ENCODE data around the gene UFM1. TPM values are rescaled to one million over a fixed set of nuclear protein-coding genes. Genes with fewer than 3 reads are reported as not detected.

UFM1 gene
- total and polyA plus RNA-seq, 10 donors, result 27.9 to 74.2 (median 50.9) TPM

DNA sequence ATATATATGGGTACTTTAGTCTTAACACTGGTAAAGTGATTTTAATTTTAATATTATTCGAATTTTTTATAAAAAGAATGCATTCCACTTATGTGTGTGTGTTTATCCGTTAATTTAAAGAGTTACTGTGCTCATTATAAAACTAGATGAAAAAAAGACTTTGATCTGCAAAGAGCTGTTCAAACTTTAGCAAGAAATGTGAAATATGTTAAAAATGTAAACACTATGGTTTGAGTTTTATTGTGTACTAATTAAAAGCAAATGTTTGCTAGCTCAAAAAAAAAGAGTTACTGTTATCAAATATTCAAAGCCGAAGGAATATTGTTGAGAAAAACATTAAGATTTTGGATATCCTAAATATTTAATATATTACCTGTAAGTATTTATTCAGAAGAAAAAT, 34.5 kb downstream of the UFM1 start:
- H3K4me1 ChIP-seq, result no peaks in the 10 kb centered on the region
- TF ChIP-seq, protein P1, sequence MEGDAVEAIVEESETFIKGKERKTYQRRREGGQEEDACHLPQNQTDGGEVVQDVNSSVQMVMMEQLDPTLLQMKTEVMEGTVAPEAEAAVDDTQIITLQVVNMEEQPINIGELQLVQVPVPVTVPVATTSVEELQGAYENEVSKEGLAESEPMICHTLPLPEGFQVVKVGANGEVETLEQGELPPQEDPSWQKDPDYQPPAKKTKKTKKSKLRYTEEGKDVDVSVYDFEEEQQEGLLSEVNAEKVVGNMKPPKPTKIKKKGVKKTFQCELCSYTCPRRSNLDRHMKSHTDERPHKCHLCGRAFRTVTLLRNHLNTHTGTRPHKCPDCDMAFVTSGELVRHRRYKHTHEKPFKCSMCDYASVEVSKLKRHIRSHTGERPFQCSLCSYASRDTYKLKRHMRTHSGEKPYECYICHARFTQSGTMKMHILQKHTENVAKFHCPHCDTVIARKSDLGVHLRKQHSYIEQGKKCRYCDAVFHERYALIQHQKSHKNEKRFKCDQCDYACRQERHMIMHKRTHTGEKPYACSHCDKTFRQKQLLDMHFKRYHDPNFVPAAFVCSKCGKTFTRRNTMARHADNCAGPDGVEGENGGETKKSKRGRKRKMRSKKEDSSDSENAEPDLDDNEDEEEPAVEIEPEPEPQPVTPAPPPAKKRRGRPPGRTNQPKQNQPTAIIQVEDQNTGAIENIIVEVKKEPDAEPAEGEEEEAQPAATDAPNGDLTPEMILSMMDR (IDR thresholded peaks at IDR 0.05 in 8 of 11, conservative IDR thresholded peaks at IDR 0.05 in 3 of 11), result no peak
- TF ChIP-seq POLR2AphosphoS5 (IDR thresholded peaks at IDR 0.05) (no peak), POLR2A (IDR thresholded peaks at IDR 0.05) (no peak)
- no peaks in the 10 kb centered on the region for H3K27me3 ChIP-seq (replicated peaks in 1 of 7)
- WGBS, 5 donors, result 74 to 87% (median 83%) methylated on average over 3 of the region's 3 CpGs
- no peak overlapping the region for H3K4me3 ChIP-seq
- DNase-seq, result no peak
- H3K36me3 ChIP-seq, result no peaks in the 10 kb centered on the region
- H3K9me3 ChIP-seq, result no peaks in the 10 kb centered on the region
- no peak overlapping the region for H3K27ac ChIP-seq
- intact Hi-C loops (cut with DNase I; ENCODE audit: low total_unique reads), result no loop called here

DNA sequence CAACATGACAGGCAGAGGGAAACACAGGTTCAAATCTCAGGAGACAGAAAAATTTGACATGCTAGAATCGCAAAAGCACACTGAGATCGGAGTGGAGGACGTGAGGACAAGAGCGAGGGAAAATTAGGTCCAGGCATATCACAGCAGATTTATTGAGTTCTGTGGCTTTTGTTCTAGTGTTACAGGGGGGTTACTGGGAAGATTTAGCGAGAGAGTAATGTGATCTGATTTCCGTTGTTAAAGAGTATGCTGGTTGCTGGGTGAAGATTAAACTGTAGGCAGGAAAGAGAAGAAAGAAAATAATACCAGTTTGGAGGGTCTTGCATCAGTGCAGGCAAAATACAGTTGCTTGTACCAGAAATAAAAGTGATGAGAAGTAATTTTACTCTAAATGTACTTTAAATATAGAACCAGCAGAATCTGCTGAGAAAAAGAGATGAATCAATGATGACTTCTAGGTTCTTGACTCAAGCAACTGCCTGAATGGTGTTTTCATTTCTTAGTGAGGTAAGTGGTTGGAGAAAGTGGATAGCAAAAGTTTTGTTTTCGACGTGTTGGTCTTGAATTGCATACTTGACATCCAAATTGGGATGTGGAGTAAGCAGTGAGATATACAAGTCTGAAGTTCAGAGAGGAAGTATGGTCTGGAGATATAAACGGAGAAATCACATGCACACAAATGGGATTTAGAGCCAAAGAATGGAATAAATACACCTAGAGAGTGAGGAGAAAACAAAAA, 35.7 kb downstream of the UFM1 start:
- intact Hi-C loops (cut with DNase I; ENCODE audit: low total_unique reads), result no loop called here
- Histone ChIP-seq H3K9me3 (peaks cover 0 to 2% (median 0%) of the 10 kb centered on the region in 8 donors), H3K27ac (no peak overlapping the region), H3K4me1 (no peaks in the 10 kb centered on the region), H3K27me3 (replicated peaks in 1 of 7) (no peaks in the 10 kb centered on the region), H3K36me3 (no peaks in the 10 kb centered on the region), H3K4me3 (no peak overlapping the region)
- DNase-seq, result no peak
- TF ChIP-seq POLR2A (IDR thresholded peaks at IDR 0.05) (no peak), POLR2AphosphoS5 (IDR thresholded peaks at IDR 0.05) (no peak)
- TF ChIP-seq, protein P1 (IDR thresholded peaks at IDR 0.05 in 8 of 11, conservative IDR thresholded peaks at IDR 0.05 in 3 of 11), result no peak
- WGBS, 5 donors, result 59 to 68% (median 63%) methylated on average over 9 of the region's 9 CpGs

DNA sequence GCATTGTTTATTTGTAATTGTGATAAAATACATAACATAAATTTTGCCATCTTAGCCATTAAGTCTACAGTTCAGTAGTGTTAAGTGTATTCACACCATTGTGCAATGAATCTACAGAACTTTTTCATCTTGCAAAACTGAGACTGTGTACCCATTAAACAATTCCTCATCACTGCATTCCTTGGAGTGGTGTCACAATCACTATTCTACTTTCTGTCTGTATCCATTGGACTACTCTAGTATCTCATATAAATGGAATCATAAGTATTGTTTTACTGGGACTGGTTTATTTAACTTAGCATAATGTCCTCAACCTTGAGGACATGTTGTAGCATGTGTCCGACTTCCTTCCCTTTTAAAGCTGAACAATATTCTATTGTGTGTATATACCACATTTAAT, 36.8 kb downstream of the UFM1 start:
- TF ChIP-seq POLR2AphosphoS5 (IDR thresholded peaks at IDR 0.05), result no peak
- TF ChIP-seq, protein P1 (IDR thresholded peaks at IDR 0.05 in 8 of 11, conservative IDR thresholded peaks at IDR 0.05 in 3 of 11), result no peak
- TF ChIP-seq POLR2A (IDR thresholded peaks at IDR 0.05), result no peak
- no peaks in the 10 kb centered on the region for H3K4me1 ChIP-seq
- intact Hi-C loops (cut with DNase I; ENCODE audit: low total_unique reads), result no loop called here
- H3K27me3 ChIP-seq (replicated peaks in 1 of 7), result no peaks in the 10 kb centered on the region
- H3K36me3 ChIP-seq, result no peaks in the 10 kb centered on the region
- DNase-seq, result no peak
- no peak overlapping the region for H3K4me3 ChIP-seq
- H3K9me3 ChIP-seq, result peaks cover 0 to 13% (median 4%) of the 10 kb centered on the region in 8 donors
- WGBS, 5 donors, result 72 to 87% (median 81%) methylated on average over 1 of the region's 1 CpG
- no peak overlapping the region for H3K27ac ChIP-seq

DNA sequence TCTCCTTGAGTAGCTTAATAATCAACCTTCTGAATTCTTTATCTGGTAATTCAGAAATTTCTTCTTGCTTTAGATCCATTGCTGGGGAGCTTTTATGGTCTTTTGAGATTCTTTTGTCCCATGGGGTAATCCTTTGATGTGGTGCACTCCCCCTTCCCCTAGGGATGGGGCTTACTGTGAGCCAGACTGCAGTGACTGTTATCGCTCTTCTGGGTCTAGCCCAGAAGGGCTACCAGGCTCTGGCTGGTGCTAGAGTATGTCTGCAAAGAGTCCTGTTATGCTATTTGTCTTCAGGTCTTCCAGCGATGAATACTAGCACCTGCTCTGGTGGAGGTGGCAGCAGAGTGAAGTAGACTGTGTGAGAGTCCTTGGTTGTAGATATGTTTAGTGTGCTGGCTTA, 41.7 kb downstream of the UFM1 start:
- H3K9me3 ChIP-seq, result peaks cover 0 to 16% (median 6%) of the 10 kb centered on the region in 8 donors
- TF ChIP-seq, protein P1 (IDR thresholded peaks at IDR 0.05 in 8 of 11, conservative IDR thresholded peaks at IDR 0.05 in 3 of 11), result no peak
- TF ChIP-seq POLR2A (IDR thresholded peaks at IDR 0.05), result no peak
- TF ChIP-seq POLR2AphosphoS5 (IDR thresholded peaks at IDR 0.05), result no peak
- H3K27me3 ChIP-seq (replicated peaks in 1 of 7), result peaks cover 0 to 7% (median 0%) of the 10 kb centered on the region in 7 donors
- DNase-seq, result no peak
- no peak overlapping the region for H3K4me3 ChIP-seq
- 76 to 96% (median 92%) methylated on average over 2 of the region's 2 CpGs for WGBS, 5 donors
- no peaks in the 10 kb centered on the region for H3K36me3 ChIP-seq
- H3K4me1 ChIP-seq, result no peaks in the 10 kb centered on the region
- H3K27ac ChIP-seq, result no peak overlapping the region
- intact Hi-C loops (cut with DNase I; ENCODE audit: low total_unique reads), result no loop called here
